NCI-H345 treated with DMSO at 0.1 percent for 48 hours (cell line): ENCODE data around the gene SH3PXD2B.

Source experiments
- DNase-seq: peaks from one replicate; lab custom pipeline; 2025; ENCODE audit not compliant: unreplicated experiment; lab: John Stamatoyannopoulos, UW

Gene SH3PXD2B

GRCh38 chr5:172280317-172280716, 174.0 kb downstream of the SH3PXD2B start:
- no peak for DNase-seq

GRCh38 chr5:172278356-172278755, 176.0 kb downstream of the SH3PXD2B start:
- DNase-seq, result no peak

- no peak for DNase-seq
Measured at GRCh38 chr5:172276214-172276613, 178.1 kb downstream of the SH3PXD2B start.
